Measurements from ENCODE around the gene GHITM.

GHITM gene

GRCh38 chr10:84201244-84201606 lies 61.9 kb downstream of the GHITM start:
- DNase-seq (ENCODE audit: low spot score): no peak

GRCh38 chr10:84201682-84202081 lies 62.4 kb downstream of the GHITM start:
- DNase-seq (ENCODE audit: low spot score): no peak

- DNase-seq (ENCODE audit: low spot score): no peak
These were observed 63.0 kb downstream of the GHITM start for GRCh38 chr10:84202349-84202748.
